ENCODE measurements around the gene SNED1.

GRCh38 chr2:241035142-241035817 lies 36.9 kb downstream of the SNED1 start:
- TF ChIP-seq CTCF (IDR thresholded peaks at IDR 0.05) (no peak), POLR2AphosphoS5 (IDR thresholded peaks at IDR 0.05) (no peak)
